SH-SY5Y (cell line): ENCODE results near the gene FBLIM1.

ENCODE experiments used
- GATA2 ChIP-seq: IDR thresholded peaks from 2 replicates; pipeline ENCODE4 v1.6.1; 2011; ENCODE audit warnings: mild to moderate bottlenecking, low read depth, low read length
- GATA3 ChIP-seq: IDR thresholded peaks from 2 replicates; pipeline ENCODE4 v1.6.1; 2011; ENCODE audit warnings: low read depth, mild to moderate bottlenecking, low read length, moderate library complexity

GRCh38 chr1:15747378-15747777, 11.2 kb upstream of the FBLIM1 start:
- no peak for TF ChIP-seq GATA2
- no peak for TF ChIP-seq GATA3
